Measurements from ENCODE around the gene RNU4-1. TPM values are rescaled to one million over a fixed set of nuclear protein-coding genes. Genes with fewer than 3 reads are reported as not detected.

The RNU4-1 gene
- total RNA-seq, 1 experiment from 2014 or later, result 2,436 TPM

- TF ChIP-seq ZNF425 (CRISPR knock-in tag; conservative IDR thresholded peaks at IDR 0.05) (no peak), ZNF219 (CRISPR knock-in tag; IDR thresholded peaks at IDR 0.05; ENCODE audit: borderline replicate concordance) (no peak), FOXP1 (CRISPR knock-in tag; IDR thresholded peaks at IDR 0.05; ENCODE audit: borderline replicate concordance) (no peak), ZNF232 (CRISPR knock-in tag; IDR thresholded peaks at IDR 0.05) (no peak; the same call in 1 of the 2 replicates), GTF2I (CRISPR knock-in tag; conservative IDR thresholded peaks at IDR 0.05) (no peak), TP53 (CRISPR knock-in tag; IDR thresholded peaks at IDR 0.05) (no peak), ATF1 (CRISPR knock-in tag; IDR thresholded peaks at IDR 0.05) (no peak), USF2 (CRISPR knock-in tag; IDR thresholded peaks at IDR 0.05) (peak; percentile 99), OVOL2 (CRISPR knock-in tag; IDR thresholded peaks at IDR 0.05; ENCODE audit: borderline replicate concordance) (no peak), MYBL2 (CRISPR knock-in tag; IDR thresholded peaks at IDR 0.05) (peak; percentile 39; the same call in 1 of the 2 replicates), CBFB (CRISPR knock-in tag; IDR thresholded peaks at IDR 0.05; ENCODE audit: low read depth) (no peak), NR3C1 (CRISPR knock-in tag; conservative IDR thresholded peaks at IDR 0.05; ENCODE audit: low read depth) (no peak), RORB (CRISPR knock-in tag; IDR thresholded peaks at IDR 0.05) (no peak), NR2C2 (CRISPR knock-in tag; IDR thresholded peaks at IDR 0.05) (no peak), ETV6 (CRISPR knock-in tag; IDR thresholded peaks at IDR 0.05) (peak; percentile 62), ZSCAN18 (CRISPR knock-in tag; IDR thresholded peaks at IDR 0.05) (no peak)
- TF ChIP-seq, protein P1, sequence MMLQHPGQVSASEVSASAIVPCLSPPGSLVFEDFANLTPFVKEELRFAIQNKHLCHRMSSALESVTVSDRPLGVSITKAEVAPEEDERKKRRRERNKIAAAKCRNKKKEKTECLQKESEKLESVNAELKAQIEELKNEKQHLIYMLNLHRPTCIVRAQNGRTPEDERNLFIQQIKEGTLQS (CRISPR knock-in tag; conservative IDR thresholded peaks at IDR 0.05), result no peak
Measured at GRCh38 chr12:120317224-120318105, 24.4 kb upstream of the RNU4-1 start (continued).

DNA sequence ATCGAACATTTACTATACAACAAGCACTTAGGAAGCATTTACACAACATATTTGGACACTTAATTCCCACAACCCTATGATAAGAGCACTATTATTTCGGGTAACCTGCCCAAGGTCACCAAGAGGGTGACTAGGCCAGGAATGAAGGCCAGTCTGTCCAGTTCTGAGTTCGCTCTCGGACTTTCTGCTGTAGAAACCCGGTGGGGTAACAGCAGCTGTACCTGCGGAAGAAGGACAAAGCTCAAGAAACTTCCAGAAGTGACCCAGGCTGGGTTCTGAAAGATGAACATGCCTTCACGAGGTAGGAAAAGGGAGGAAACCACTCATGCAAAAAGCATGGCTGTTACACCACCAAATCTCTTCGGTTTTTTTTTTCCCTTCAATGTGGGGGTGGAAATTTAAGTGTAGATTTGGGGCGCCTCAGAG is 23.8 kb upstream of the RNU4-1 start:
- ChIA-PET CTCF (interaction anchor here (0.6 to 6.6 kb wide), 18 partner anchors 9 to 390 kb away, joined by 3 to 125 read pairs (median 4); partner anchors contain the start of genes PXN and SIRT4), POLR2A (interaction anchor here (0.6 to 1.2 kb wide), 8 partner anchors 10 to 179 kb away, joined by 3 to 8 read pairs (median 3); partner anchors contain the start of genes DYNLL1, RNU4-1, RNU4-2 and RPLP0)
- 0 out of 2 replicates have a peak, but pooled peaks cover 4% of the 10 kb centered on the region for H3K9me3 Mint-ChIP-seq
- DNase-seq (ENCODE audit: low spot score) (no peak), ATAC-seq (no peak)
- peak overlapping the region; percentile 80 for H3K4me3 Mint-ChIP-seq
- H3K36me3 Mint-ChIP-seq, result no peaks in the 10 kb centered on the region
- peak overlapping the region; percentile 68 for H3K27ac Mint-ChIP-seq
- peaks cover 11% of the 10 kb centered on the region for H3K4me1 Mint-ChIP-seq
- peaks cover 5% of the 10 kb centered on the region for H3K27me3 Mint-ChIP-seq (ENCODE audit: low read depth)
- TF ChIP-seq FOXP1 (CRISPR knock-in tag; IDR thresholded peaks at IDR 0.05; ENCODE audit: borderline replicate concordance), result no peak
- no peak for TF ChIP-seq E2F5 (CRISPR knock-in tag; IDR thresholded peaks at IDR 0.05)
- no peak for TF ChIP-seq E2F4 (CRISPR knock-in tag; IDR thresholded peaks at IDR 0.05; ENCODE audit: borderline replicate concordance, low read depth)
- TF ChIP-seq ZNF138 (CRISPR knock-in tag; conservative IDR thresholded peaks at IDR 0.05), result no peak
- no peak for TF ChIP-seq ZNF671 (CRISPR knock-in tag; IDR thresholded peaks at IDR 0.05)
- TF ChIP-seq EMX1 (CRISPR knock-in tag; IDR thresholded peaks at IDR 0.05), result no peak
- TF ChIP-seq PRDM15 (CRISPR knock-in tag; IDR thresholded peaks at IDR 0.05), result no peak

Data from WTC11 (cell line).